ENCODE results near the gene NT5C3B. TPM values are rescaled to one million over a fixed set of nuclear protein-coding genes. Genes with fewer than 3 reads are reported as not detected.

NT5C3B gene
- polyA plus RNA-seq, 5 donors: 86.8 to 105 (median 103) TPM

DNA sequence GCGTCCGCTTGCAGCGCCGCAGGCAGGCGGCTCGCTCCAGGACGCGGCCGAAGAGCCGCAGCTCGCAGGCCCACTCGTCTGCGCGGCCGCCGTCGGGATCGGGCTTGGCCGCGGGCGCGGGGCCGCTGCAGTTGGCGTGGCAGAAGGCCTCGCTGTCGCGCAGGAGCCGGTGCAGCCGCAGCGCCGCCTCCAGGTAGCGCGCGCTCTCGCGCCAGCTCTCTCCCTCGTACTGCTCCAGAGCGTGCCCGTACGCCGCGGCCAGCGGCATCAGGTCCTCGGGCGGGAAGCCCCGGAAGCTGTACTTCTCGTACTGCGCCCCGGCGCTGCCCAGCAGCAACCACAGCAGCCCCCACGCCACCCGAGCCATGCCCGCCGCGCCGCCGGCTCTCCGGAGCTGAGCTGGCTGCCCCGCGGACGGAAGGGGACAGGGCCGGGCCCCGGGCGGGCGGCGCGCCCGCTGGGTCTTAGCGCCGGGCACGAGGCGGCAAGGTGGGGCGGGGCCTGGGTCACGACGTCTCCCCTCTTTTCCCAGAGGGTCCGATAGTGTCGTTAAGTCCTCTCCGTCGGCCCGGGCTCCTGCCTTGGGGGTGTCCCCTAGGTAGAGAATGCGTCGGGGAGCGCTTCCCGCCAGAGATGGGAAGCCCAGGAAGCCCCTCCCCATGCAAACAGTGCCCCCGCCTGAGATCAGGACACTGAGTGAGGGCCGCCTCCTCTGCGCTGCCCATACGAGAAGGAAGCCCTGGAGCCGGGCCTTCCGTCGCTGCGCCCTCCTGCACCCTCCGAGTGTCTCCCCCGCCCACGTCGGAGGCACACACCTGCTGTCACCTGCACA is 24.3 kb downstream of the NT5C3B start, which contains the start of gene P3H4:
Gene P3H4 (minus strand): TSS at position 401 of the 832 bp plus-strand sequence. CDS start 34 bp downstream, at position 367.
- DNase-seq: peak; percentile 83 to 89

GRCh38 chr17:41810659-41811548 is 25.1 kb downstream of the NT5C3B start:
- no peak for DNase-seq

- DNase-seq: no peak
These were observed 29.2 kb downstream of the NT5C3B start for GRCh38 chr17:41806685-41807445.

DNA sequence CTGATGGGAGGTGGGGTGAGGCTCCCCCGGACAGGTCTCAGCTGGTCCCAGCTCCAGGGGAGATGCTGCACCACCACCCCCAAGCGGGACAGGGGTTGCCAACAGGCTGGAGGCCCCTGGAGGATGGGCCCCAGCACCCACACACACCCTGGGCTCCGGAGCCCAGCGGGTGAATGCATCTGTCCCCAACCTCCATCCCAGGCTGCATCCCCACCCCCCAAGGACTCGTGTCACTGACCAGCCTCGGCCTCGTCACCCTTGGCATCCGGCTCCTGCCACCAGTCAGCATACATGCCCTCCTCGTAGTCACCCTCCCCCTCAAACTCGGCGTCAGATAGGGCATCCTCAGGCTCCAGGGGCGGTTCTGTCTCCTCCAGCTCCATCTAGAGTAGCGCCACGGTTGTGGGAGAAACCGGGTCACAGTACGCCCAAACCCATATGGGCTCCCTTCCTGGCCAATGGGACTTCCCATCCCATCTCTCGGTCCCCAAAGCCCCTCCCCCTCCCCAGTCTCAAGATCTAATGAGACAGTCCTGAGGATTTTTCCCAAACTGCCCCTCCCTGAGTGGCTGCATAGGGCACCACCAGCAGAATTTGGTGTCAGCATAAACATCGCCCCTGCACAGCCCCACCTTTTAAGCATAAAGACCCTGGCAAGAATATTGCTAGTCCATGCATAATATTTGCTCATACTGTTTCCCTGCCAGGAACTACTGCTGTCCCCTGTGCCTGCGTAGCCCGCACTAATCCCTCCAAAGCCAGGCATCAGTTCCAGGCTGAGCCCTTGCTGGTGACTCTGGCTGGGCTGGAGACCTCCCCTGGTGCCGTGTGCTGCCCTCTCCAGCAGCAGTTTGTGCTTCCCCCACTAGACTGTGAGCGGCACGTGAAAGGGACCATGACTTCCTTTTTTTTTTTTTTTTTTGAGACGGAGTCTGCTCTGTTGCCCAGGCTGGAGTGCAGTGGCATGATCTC is 32.7 kb downstream of the NT5C3B start:
- DNase-seq: no peak

GRCh38 chr17:41801374-41802271 is 34.4 kb downstream of the NT5C3B start:
- DNase-seq: peak in 1 of 2 donors; percentile 78

DNA sequence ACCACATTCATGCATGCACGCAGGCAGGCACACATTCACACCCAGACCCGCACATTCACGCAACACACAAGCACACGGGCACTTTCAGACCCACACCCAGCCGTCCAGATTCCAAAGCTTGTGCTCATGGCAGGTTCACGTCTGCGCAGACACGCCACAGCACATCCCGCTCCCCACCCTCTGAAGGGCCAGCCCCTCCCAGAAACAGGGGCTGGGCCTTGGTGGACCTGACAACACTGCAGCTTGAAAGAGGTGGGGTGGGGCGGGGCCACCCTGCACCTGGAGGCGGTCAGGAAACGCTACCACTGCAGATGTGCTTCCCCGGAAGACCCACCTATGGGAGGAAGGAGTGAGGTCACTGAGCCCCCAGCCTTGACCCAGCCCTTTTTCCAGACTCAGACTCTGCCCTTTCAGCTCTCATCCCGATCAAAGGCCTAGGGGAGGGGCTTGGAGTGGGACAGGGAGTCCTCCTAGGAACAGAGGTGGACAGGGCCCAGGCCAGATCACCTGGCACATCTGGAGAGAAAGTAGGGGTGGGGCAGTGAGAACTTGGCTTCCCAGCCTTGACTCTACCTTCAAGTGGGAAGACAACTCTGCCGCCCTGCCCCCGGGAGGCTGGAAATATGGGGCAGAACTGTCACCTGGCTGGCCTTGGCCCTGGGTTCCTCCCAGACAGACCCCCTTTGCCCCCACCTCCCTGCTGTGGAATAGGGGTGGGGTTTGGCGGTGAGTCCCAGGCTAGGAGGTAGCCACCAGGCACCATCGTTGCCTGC is 35.2 kb downstream of the NT5C3B start:
- DNase-seq: peak in 1 of 2 donors; percentile 22

DNA sequence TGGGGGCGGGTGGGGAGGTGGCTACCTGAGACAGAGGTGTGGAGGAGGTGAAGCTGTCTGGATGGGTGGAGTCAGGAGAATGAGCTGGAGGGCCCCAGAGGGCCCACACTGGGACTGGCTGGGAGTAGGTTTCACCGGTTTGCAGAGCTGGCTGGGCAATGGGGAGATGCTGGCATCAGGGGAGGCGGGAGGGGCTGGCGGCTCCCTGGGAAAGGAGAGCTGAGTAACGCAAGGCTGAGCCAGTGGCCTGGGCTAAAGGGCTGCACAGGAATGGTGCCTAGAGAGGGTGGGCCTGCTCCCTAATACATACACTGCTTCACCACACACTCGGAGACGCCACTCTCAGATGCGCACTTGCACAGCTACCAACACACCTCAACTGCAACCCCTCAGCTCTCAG is 36.7 kb downstream of the NT5C3B start:
- no peak for DNase-seq

GRCh38 chr17:41797377-41797776 is 38.7 kb downstream of the NT5C3B start:
- DNase-seq: no peak

DNA sequence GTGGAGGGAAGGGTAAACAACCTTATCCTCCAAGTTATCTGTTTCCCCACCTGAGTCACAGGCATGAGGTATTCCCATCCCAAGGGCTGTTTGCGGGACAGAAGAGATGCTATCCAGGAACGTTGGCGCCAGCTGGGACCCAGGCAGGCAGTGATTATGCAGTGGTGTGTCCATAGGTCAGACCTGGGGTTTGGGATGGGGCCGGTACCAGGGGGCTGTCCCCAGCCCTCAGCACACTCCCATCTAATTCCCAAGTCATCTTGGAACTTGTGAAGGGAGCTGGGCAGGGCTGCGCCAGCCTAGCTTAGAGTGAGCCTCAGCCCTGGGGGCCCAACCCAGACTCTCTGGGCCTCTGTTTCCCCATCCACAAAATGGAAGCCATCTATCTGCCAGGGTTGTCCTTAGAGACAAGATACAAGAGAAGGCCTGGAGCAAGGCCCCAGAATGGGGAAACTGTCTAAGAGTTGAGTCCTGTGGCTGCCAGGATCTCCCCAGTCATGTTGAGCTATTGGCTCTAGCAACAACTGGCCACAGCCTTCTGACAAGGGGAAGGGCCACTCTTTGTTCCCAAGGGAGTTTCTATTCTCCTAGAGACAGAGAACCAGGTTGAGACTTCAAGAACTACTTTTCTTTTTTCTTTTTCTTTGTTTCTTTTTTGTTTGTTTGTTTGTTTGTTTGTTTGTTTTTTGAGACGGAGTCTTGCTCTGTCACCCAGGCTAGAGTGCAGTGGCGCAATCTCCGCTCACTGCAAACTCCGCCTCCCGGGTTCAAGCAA is 39.7 kb downstream of the NT5C3B start:
- DNase-seq: no peak

DNA sequence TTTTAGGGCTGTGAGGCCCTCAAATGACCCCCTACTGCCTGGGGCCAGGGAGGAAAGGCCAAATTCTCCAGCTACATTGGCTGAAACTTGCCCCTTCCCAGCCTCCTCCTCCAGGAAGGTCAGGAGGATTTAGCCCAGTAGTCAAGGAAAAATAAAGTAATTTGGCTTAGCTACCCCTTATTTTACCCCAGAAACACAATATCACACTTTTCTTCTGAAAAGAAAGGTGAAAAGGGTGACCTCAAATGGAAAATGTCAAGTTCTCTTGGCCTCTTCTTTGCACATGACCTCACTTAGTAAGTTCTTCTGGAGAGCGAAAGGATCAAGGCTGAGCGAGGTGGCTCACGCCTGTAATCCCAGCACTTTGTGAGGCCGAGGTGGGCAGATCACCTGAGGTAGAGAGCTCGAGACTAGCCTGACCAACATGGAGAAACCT is 41.5 kb downstream of the NT5C3B start:
- no peak for DNase-seq

- DNase-seq: no peak
These were observed 42.1 kb downstream of the NT5C3B start for GRCh38 chr17:41793784-41794539.

DNA sequence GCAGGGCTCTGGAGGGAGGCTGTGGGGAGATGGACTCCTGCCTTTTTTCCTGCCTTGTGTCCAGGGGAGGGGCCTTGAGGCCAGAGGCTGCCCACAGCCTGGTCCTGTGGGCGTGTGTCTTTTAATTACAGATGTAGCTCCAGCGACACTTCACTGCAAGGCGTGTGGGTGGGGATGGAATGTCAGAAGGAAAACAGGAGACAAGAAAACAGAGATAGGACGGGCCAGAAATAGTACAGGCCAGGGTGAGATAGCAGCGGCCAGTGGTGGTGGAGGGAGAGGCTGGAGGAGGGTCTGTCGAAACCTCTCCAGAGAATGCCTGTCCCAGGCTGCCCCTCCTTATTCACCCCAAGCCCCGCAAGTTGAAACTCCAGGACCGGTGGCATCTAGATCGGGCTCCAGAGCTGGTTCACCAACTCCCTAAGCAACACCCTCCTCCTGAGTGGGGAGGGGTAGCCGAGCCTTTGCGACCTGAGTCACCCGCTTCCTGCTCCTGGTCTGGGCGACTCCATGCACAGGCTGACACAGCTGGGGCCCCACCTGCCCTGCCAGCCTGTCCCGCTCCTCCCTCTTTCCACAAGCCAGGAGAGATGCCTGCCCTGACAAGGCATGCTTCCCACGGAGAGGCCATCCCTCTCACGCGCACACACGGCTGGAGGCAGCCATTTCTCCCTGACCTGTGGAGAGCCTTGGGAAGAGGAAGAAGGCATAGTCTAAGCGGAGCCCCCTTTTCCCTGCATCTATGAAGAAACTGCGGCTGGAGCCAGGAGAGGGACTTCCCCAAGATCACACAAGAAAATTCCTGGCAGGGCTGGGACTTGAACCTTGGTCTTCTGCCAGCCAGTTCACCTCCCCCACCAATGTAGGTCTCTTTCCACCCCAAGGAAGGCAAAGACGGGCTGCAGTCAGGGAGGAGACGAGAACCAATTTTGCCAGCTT is 42.9 kb downstream of the NT5C3B start:
- DNase-seq: no peak

DNA sequence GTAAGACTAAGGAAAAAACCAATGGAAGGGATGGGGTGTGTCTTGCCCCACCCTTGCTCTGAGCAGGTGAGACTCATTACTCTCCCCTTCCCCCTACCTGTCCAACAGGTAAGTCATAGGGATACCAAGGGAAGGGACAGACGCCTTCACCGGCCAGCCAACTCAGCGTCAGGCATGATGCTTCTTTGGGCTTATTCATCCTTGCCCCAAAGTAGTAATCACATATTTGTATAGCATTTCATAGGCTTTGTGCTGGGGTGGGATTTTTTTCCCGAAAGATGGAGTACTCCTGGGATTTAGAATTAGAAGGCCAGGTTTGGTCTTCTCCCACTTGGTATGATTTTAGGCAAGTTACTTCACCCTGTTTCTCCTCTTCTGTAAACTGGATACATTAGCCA is 49.0 kb downstream of the NT5C3B start:
- DNase-seq: no peak

DNA sequence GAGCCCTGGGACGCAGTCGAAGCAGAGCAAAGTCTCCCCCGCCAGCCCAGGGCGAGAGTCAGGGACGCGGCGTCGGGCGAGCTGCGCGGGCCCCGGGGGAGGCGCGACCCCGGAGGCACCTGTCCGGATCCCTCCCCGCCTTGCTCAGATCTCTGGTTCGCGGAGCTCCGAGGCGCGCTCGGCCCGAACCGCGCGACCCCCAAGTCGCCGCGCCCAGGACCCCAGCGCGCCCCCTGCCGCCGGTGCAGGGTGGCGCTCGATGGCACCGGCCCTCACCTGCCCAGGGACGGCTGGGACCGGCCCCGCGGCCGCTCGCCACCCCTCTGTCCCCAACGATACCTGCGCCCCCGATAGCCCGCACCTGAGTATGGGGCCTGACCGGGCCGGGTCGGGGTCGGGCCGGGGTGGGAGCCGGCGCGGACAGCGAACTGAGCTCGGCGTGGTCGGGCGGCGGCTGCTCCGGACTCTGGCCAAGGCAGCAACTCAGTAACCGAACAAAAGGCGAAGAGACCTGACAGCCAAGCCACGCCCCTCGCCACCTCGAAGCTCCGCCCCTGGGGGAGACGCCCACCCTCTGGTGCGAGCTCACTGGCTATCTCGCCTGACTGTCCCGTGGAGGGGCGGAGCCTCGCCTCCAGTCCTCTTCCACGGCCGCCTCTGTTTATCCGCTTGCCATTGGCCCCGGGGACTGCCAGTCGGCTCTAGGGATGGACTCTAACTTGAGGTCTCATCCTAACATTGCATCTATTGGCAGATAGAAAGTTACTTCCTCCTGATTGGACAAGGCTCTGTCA is 49.6 kb downstream of the NT5C3B start, which contains the start of gene JUP:
Gene JUP (minus strand): TSS at position 485 of the 794 bp plus-strand sequence. CDS start 14,857 bp downstream, outside the sequence.
- DNase-seq: peak; percentile 98

DNA sequence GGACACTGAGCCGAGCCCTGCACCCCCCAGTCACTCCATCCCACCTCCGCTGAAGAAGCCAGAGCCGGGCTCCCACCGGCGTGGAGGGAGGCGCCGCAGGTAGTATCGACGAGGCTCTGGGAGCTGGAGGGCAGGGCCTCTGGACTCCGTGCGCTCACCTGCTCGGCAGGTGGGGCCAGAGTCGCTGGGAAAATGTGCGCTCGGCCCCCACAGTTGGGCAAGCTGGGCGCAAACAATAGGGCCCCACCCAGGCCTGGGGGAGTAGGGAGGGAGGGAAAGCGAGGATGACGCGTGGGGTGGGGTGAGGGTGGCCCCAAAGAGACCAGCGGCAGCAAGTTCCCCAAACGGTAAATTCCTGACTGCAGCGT is 50.2 kb downstream of the NT5C3B start:
- no peak for DNase-seq
